GM12873 (cell line): ENCODE data around the gene B4GALNT1.

ENCODE experiments used
- CTCF ChIP-seq: IDR thresholded peaks from 2 replicates; pipeline ENCODE4 v1.5.1; 2012; ENCODE audit warnings: low read depth, mild to moderate bottlenecking, moderate library complexity, low read length, control low read depth; ENCODE audit not compliant: insufficient read depth; ENCODE audit errors: missing control alignments

B4GALNT1 gene

GRCh38 chr12:57626921-57627445 is 6.0 kb downstream of the B4GALNT1 start:
- no peak for TF ChIP-seq CTCF

GRCh38 chr12:57626111-57626920 is 6.7 kb downstream of the B4GALNT1 start:
- no peak for TF ChIP-seq CTCF

- TF ChIP-seq CTCF: no peak
Measured at GRCh38 chr12:57625261-57626032, 7.6 kb downstream of the B4GALNT1 start.

- TF ChIP-seq CTCF: no peak
Measured at GRCh38 chr12:57624441-57625220, 8.4 kb downstream of the B4GALNT1 start.

- no peak for TF ChIP-seq CTCF
Measured at GRCh38 chr12:57623811-57624390, 9.1 kb downstream of the B4GALNT1 start.

- no peak for TF ChIP-seq CTCF
Measured at GRCh38 chr12:57623385-57623784, 9.6 kb downstream of the B4GALNT1 start.
